GM13976 (cell line): ENCODE data around the gene IQGAP2.

Experiments
- DNase-seq: peaks from one replicate; pipeline ENCODE4 v3.0.0; 2012; ENCODE audit warnings: low spot score
- in situ Hi-C: fragments of 300-500 bp; cut with MboI; formaldehyde crosslinking; loops from one replicate; pipeline ENCODE4 v1.12.0; 2022; ENCODE audit warnings: low sequenced_read_pairs, mixed read lengths, inconsistent platforms; ENCODE audit not compliant: unreplicated experiment
- TF ChIP-seq, protein P1 (sequence below): IDR thresholded peaks from 2 replicates; pipeline ENCODE4 v1.5.1; 2012; ENCODE audit warnings: borderline replicate concordance, mild to moderate bottlenecking; ENCODE audit not compliant: insufficient read depth; ENCODE audit errors: extremely low read depth, missing control alignments, control extremely low read depth

The IQGAP2 gene

DNA sequence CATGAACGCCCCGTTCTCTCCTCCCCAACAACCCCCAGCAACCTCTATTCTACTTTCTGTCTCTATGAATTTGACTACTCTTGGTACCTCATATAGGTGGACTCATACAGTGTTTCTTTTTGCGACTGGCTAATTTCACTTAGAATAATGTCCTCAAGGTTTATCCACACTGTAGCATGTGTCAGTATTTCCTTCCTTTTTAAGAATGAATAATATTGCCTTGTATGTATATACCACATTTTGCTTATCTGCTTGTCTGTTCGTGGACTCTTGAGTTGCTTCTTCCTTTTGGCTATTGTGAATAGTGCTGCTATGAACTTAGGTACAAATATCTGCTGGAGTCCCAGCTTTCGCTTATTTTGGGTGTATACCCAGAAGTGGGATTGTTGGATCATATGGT, 42.7 kb downstream of the IQGAP2 start:
- DNase-seq, result no peak
- in situ Hi-C loops, result no loop called here
- TF ChIP-seq, protein P1, sequence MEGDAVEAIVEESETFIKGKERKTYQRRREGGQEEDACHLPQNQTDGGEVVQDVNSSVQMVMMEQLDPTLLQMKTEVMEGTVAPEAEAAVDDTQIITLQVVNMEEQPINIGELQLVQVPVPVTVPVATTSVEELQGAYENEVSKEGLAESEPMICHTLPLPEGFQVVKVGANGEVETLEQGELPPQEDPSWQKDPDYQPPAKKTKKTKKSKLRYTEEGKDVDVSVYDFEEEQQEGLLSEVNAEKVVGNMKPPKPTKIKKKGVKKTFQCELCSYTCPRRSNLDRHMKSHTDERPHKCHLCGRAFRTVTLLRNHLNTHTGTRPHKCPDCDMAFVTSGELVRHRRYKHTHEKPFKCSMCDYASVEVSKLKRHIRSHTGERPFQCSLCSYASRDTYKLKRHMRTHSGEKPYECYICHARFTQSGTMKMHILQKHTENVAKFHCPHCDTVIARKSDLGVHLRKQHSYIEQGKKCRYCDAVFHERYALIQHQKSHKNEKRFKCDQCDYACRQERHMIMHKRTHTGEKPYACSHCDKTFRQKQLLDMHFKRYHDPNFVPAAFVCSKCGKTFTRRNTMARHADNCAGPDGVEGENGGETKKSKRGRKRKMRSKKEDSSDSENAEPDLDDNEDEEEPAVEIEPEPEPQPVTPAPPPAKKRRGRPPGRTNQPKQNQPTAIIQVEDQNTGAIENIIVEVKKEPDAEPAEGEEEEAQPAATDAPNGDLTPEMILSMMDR, result no peak

DNA sequence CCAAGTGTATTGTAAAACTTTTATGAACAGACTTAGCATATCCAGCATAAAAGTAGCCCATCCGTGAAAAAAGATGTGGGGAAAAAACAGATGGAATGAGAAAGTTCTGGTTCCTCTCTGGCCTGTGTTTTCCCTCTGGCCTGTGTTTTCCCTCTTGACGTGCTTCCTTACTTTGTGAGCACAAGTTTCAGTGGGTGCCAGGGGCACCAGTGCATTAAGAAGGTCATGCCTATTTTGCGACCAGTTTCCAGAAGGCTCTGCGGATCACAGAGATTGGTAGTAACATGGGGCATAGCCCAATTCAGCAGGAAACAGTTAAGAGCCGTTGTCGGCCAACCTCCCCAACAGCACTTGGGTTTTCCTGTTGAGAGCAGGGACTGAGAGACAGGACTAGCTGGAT, 43.7 kb downstream of the IQGAP2 start:
- in situ Hi-C loops, result no loop called here
- no peak for DNase-seq
- TF ChIP-seq, protein P1, result no peak

DNA sequence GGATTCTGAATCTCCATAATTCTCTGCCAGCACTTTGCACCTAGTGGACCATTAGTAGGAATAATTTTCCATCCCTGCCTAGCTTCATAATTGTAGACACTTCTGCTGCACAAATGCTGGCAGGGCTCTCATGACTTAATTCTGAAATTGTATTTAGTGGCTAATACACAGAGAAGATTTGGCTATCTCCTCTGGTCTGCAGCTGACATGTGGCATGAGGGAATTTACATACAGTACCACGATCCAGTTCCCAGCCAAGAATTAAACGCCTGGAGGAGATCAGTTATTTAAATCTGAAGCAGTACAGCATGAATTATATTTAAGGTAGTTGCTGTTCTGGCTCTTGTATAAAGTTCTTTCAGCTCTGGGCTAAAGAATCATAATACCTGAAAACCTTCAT, 46.5 kb downstream of the IQGAP2 start:
- no peak for DNase-seq
- in situ Hi-C loops, result no loop called here
- TF ChIP-seq, protein P1, result no peak

DNA sequence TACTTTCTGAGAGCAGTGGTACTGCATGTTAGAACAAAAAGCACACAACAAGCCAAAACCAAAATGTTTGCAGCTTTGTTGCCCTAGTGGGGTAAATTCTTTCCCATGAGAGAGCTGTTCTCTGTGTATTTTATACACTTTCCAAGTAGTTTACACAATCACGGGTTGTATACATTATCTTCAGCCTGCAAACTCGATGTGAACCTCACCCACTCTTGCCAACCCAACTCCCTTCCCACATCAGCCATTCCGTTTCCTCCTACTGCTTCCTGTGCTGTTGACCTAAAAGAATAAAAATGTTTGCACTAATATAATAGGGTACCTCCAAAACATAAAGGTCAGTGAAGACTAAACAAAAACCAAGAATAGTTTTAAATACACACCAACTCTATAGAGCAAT, 47.0 kb downstream of the IQGAP2 start:
- in situ Hi-C loops, result no loop called here
- no peak for DNase-seq
- TF ChIP-seq, protein P1, result no peak

DNA sequence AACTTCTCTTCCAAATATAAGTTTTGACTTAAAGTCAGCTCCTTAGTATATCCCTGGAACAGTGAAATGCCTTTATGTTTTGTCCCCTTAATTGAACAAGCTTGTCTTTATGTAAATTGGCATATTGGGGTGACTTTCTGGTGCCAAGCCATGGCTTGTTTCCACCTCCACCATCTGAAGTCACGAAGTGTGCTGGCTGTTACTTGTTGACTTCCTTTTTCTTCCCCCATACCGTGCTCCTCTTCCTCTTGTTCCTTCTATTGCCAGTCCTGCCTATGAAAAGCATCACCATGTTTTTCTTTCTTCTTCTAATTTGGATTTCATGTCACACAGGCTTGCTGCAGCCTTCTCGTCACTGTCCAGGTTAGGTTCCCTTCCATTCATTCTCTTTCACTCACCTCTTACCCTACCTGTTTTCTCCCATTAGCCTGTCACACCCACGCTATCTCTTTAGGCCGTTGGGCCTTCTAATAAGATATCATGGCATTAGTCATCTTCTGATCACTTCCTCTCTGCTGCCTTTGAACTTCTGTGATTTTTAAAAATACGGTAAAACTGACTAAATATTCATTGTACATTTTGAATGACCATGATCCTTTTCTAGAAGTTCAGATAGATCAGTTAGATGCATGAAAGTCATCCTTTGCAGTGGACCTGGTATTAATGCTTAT, 48.1 kb downstream of the IQGAP2 start:
- no peak for DNase-seq
- in situ Hi-C loops, result no loop called here
- TF ChIP-seq, protein P1, result no peak

DNA sequence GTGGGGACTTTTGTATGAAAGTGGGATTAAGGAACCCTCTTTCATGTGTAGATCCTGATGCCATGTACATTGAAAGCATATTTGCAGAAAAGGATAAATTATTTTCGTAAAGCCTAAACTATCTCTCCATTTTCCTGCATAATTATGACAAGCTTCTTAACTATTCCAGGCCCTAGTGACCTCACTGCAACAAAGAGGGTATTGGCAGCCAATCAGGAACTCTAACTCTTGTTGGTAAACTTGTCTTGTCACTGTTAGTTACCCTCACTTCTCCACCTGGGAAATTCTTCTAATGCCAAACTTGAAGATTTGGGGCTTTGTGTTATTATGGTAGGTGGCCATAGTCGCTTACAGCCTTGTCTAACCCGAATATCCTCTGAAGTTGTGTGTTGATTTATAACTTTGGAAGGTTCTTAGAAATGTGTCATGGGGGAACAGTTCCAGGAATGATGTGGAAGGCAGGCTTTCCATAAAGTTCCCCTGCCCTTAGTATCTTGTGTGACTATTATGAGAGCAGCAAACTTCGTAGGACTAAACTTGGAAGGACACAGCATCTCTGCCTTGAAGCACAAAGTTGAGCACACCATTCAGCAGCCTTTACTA, 52.5 kb downstream of the IQGAP2 start:
- no peak for DNase-seq
- in situ Hi-C loops, result no loop called here
- TF ChIP-seq, protein P1, result no peak

DNA sequence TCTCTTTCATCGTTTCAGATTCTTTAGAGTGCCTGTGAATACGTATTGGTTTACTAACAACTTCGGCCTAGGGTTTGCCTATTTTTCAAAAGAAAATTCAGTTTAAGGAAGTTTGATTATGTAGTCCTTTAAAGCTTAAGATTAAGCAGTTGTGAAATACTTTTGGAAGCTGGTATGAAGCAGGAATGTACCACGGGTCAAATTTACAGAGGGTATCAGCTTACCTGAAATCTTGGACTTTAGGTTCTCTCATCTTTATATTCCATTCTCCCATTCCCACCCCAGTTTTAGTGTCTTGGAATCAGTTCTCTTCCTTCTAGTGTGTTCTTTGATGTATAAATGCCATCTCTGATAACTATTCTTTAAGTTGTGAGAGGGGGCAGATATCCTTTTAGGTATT, 53.2 kb downstream of the IQGAP2 start:
- no peak for DNase-seq
- TF ChIP-seq, protein P1, result no peak
- in situ Hi-C loops, result no loop called here
